AG04449 (cell line): ENCODE measurements around the gene RPS2.

Source experiments
- CTCF ChIA-PET: fragments of 350-600 bp; formaldehyde crosslinking; extraction: SDS; loops from one replicate; lab custom pipeline; 2021; ENCODE audit warnings: antibody characterized with exemption; lab: Yijun Ruan, JAX
- POLR2A ChIA-PET: fragments of 400-600, 350-600 bp; formaldehyde crosslinking; extraction: SDS; loops from one replicate; lab custom pipeline; 2020; ENCODE audit warnings: antibody characterized with exemption, inconsistent platforms; lab: Yijun Ruan, JAX
- DNase-seq: peaks from one replicate; pipeline ENCODE4 v3.0.0-alpha.2; 2010; ENCODE audit warnings: low read depth, low spot score
- H3K4me3 ChIP-seq: 2 replicates; pipeline ENCODE4 v1.5.1; 2011; ENCODE audit warnings: low read depth, mild to moderate bottlenecking, control low read depth, low read length
- TF ChIP-seq, protein P1 (sequence below): IDR thresholded peaks from one replicate; pipeline ENCODE4 v1.5.1; 2011; ENCODE audit warnings: mild to moderate bottlenecking, moderate library complexity, low read length, control low read depth, inconsistent platforms; ENCODE audit not compliant: insufficient read depth; ENCODE audit errors: missing control alignments

Gene RPS2

DNA sequence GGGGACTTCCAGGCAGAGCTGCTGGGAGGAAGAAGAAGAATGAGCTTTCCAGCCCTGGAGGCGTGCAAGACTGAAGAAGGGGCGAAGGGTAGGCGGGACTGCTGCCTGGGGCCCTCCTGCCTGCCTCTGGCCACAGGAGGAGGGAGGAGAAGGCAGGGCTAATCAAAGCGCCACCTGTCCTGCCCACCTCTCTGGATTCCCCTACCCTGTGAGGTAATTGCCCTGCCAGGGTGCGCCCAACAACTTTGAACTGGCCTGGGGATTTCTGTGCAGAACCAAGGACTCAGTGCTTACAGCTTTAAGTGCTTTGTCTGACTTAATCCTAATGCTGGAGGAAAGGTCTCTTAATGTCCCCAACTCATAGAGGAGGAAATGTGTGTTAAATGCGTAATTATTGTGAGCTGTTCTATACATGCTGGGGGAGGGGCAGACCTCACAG, 16.8 kb upstream of the RPS2 start, which contains the start of gene NOXO1:
Gene NOXO1 (minus strand): TSS at position 72 of the 439 bp plus-strand sequence. CDS start 290 bp downstream, outside the sequence.
- H3K4me3 ChIP-seq = no peak within 1 kb of the TSS
- ChIA-PET CTCF (interaction anchor here (0.6 to 16.4 kb wide), 6 partner anchors 8 to 159 kb away, joined by 3 to 163 read pairs (median 6); partner anchors contain the start of gene TBL3), POLR2A (interaction anchor here (0.7 to 3.5 kb wide), 5 partner anchors 10 to 174 kb away, joined by 3 to 23 read pairs (median 9); partner anchors contain the start of genes RPS2, TBL3 and TRAF7)
- DNase-seq = no peak
- TF ChIP-seq, protein P1, sequence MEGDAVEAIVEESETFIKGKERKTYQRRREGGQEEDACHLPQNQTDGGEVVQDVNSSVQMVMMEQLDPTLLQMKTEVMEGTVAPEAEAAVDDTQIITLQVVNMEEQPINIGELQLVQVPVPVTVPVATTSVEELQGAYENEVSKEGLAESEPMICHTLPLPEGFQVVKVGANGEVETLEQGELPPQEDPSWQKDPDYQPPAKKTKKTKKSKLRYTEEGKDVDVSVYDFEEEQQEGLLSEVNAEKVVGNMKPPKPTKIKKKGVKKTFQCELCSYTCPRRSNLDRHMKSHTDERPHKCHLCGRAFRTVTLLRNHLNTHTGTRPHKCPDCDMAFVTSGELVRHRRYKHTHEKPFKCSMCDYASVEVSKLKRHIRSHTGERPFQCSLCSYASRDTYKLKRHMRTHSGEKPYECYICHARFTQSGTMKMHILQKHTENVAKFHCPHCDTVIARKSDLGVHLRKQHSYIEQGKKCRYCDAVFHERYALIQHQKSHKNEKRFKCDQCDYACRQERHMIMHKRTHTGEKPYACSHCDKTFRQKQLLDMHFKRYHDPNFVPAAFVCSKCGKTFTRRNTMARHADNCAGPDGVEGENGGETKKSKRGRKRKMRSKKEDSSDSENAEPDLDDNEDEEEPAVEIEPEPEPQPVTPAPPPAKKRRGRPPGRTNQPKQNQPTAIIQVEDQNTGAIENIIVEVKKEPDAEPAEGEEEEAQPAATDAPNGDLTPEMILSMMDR = no peak

DNA sequence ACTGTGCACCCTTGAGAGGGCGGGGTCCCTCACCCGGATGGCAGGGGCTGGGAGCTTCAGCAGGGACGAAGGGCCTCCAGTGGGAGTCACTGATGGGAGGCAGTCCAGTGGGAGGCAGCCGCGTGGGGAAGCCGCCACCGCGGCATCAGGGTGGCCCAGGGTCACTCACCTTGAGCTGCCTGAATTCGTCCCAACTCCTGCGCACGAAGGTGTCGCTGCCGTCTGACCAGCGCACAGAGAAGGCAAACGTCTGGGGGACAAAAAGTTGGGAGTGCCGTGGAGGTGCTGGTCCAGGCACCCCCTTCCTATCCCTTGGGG, 16.1 kb upstream of the RPS2 start:
- DNase-seq = no peak
- TF ChIP-seq, protein P1 = no peak
- ChIA-PET POLR2A (interaction anchor here (1.4 to 3.5 kb wide), 3 partner anchors 16 to 175 kb away, joined by 4 to 23 read pairs (median 9); partner anchors contain the start of genes RPS2 and TRAF7), CTCF (interaction anchor here (0.6 to 16.4 kb wide), 5 partner anchors 9 to 160 kb away, joined by 3 to 163 read pairs (median 5); partner anchors contain the start of gene TBL3)
- H3K4me3 ChIP-seq = no peak overlapping the region

DNA sequence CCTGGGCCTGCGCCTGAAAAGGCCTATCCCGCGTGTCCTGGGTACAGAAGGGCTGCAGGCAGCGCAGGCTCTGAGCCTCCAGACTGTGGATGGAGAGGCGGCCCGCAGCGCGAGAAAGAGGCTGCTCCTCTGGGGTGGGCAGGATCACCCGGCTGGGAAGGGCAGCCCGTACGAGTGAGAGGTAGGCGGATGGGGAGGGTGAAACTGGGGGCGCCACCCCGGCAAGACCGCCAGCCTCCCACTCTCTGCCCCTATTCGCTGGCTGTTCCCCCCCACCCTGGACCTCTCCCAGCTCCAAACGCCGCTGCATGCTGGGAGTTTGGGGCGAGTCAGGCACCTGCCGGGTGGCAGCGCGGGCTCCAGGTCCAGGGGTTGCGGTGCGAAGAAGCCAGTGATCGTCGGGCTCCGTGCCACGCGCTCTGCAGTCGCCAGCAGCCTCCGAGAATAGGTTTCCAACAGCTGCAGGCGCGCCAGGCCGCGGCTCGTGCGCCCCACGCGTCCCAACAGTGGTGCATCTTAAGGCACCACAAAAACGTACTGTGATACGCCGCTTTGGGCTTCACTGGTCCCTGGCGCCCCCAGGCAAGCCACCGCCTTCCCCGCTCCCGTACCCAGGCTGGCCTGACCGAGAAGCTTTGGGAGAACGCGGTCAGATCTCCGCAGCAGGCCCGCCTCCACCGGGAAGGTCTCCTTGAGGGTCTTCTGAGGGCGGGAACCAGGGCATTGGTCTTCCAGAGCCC, 15.6 kb upstream of the RPS2 start:
- CTCF ChIA-PET = interaction anchor here (0.6 to 16.4 kb wide), 3 partner anchors 9 to 117 kb away, joined by 3 to 163 read pairs (median 5); partner anchors contain the start of gene TBL3
- TF ChIP-seq, protein P1 = no peak
- H3K4me3 ChIP-seq = no peak overlapping the region
- POLR2A ChIA-PET = interaction anchor here (1.4 to 3.5 kb wide), 2 partner anchors 15 to 60 kb away, joined by 4 to 23 read pairs; partner anchors contain the start of gene RPS2
- DNase-seq = no peak

DNA sequence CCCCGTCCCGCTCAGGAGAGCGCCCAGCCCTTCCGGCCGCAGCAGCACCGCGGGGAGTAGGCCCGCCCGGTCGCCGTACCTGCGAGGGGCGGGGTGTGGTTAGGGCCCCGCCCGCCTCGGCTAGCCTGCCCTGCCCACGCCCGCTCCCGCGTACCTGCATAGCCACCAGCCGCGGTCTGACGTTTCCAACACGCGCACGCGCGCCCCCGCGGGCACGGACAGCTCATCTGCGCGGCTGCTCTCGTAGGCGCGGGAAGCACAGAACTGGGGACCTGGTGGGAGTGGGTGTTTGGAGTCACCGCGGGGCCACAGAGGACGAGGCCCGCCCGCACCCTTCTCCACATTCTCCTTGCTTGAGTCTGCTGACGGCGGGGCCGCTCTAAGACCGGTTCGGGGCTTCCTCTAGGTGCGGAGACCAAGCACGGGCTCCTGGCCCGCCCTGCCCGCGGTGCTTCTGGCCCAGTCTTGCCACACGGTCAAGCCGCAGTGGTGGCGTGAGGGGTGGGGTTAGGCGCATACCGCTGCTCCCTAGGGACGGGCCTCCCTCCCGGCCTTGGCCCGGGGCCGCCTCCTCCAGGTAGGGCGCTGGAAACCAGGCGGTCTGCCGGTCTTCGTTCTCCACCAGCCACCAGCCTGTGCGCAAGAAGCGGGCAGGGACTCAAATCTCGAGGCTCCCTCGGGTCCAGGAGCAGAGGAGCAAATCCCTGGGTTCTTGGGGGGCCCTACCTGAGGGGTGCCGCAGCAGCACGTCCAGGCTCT, 14.8 kb upstream of the RPS2 start:
- no peak for DNase-seq
- CTCF ChIA-PET = interaction anchor here (1.5 kb wide), 1 partner anchor 7 kb away, joined by 3 read pairs; no protein-coding TSS in a partner anchor
- no peak overlapping the region for H3K4me3 ChIP-seq
- POLR2A ChIA-PET = interaction anchor here (3.5 kb wide), 1 partner anchor 15 kb away, joined by 23 read pairs; the partner anchor contains the start of gene RPS2
- TF ChIP-seq, protein P1 = no peak

DNA sequence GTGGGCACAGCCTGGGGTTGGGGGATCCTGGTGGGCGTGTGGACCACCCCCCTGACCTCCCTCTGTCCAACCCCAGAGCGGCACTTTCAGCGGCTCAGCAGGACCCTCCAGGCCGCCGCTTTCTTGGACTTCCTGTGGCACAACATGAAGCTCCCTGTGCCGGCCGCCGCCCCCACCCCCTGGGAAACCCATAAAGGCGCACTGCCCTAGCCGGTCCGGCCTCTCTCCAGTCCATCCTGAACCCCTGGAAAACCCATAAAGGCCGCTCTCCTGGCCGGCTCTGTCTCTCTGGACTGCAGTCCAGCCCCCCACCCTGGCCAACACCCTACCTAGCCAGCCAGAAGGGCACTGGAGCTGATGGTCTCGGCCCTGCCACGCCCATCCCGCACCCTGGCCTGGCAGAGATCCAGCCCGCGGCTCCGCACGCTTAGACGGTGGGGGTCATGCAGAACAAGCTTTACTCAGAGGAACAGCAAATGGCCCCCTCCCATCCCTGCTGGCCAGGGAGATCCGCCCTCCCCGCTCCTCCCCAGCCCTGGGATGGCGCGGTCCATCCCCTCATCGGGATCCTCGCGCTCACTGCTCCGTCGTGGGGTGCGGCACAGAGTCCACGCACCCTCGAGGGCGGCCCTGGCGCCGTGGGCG, 14.0 kb upstream of the RPS2 start:
- ChIA-PET CTCF (interaction anchor here (1.1 to 1.5 kb wide), 2 partner anchors 8 to 25 kb away, joined by 3 to 5 read pairs; no protein-coding TSS in a partner anchor), POLR2A (interaction anchor here (2.1 kb wide), 1 partner anchor 13 kb away, joined by 11 read pairs; the partner anchor contains the start of gene RPS2)
- TF ChIP-seq, protein P1 = no peak
- no peak for DNase-seq
- H3K4me3 ChIP-seq = no peak overlapping the region
